ENCODE measurements around the gene ADAMTSL3. TPM values are rescaled to one million over a fixed set of nuclear protein-coding genes. Genes with fewer than 3 reads are reported as not detected.
A peak's percentile ranks its signal among the peaks of the same experiment; 100 is the strongest.
"Not testable (repeated sequence)": the region's sequence is repeated elsewhere in the genome, so short reads cannot be mapped to it uniquely, and the experiment has no call there.

ADAMTSL3 gene
- total RNA-seq, 1 donor from 2014 or later: 2.4 TPM

GRCh38 chr15:83747050-83747717 is 93.3 kb downstream of the ADAMTSL3 start:
- Mint-ChIP-seq H3K27me3 (ENCODE audit: low read depth, unreplicated experiment) (peaks cover 2% of the 10 kb centered on the region), H3K4me1 (ENCODE audit: low read depth, unreplicated experiment) (peaks cover 2% of the 10 kb centered on the region), H3K9me3 (ENCODE audit: unreplicated experiment) (peaks cover 2% of the 10 kb centered on the region), H3K36me3 (ENCODE audit: low read depth, unreplicated experiment) (peaks cover 2% of the 10 kb centered on the region), H3K4me3 (ENCODE audit: unreplicated experiment) (no peak overlapping the region), H3K27ac (ENCODE audit: unreplicated experiment) (no peak overlapping the region)
- Histone ChIP-seq H4K20me1 (ENCODE audit: insufficient read depth, low read length) (no peaks in the 10 kb centered on the region), H3K9me3 (ENCODE audit: insufficient read depth, low read depth, low read length) (no peaks in the 10 kb centered on the region), H2AFZ (ENCODE audit: low read depth, low read length) (no peak overlapping the region), H3K27ac (ENCODE audit: low read depth, low read length) (no peak overlapping the region), H3K79me2 (ENCODE audit: insufficient read depth, low read length) (no peaks in the 10 kb centered on the region), H3K4me2 (ENCODE audit: low read length) (no peak overlapping the region), H3K4me1 (ENCODE audit: insufficient read depth, low read length) (no peaks in the 10 kb centered on the region), H3K36me3 (ENCODE audit: insufficient read depth, low read length) (no peaks in the 10 kb centered on the region), H3K4me3 (ENCODE audit: insufficient read depth, low read depth, low read length) (no peak overlapping the region), H3K9ac (ENCODE audit: low read length) (no peak overlapping the region), H3K27me3 (ENCODE audit: insufficient read depth, low read length) (peaks cover 7% of the 10 kb centered on the region)
- no peak for TF ChIP-seq EZH2 (IDR thresholded peaks at IDR 0.05; ENCODE audit: insufficient read depth, low read length)
- no peak for TF ChIP-seq CTCF (IDR thresholded peaks at IDR 0.05; ENCODE audit: insufficient read depth, low read depth, low read length)
- DNase-seq (ENCODE audit: low read depth): peak; percentile 10
- no peak for FAIRE-seq

- TF ChIP-seq CTCF (IDR thresholded peaks at IDR 0.05; ENCODE audit: insufficient read depth, low read depth, low read length): no peak
- H3K36me3 ChIP-seq (ENCODE audit: insufficient read depth, low read length): no peaks in the 10 kb centered on the region
- Mint-ChIP-seq H3K36me3 (ENCODE audit: low read depth, unreplicated experiment) (peaks cover 2% of the 10 kb centered on the region), H3K4me3 (ENCODE audit: unreplicated experiment) (no peak overlapping the region), H3K9me3 (ENCODE audit: unreplicated experiment) (peaks cover 2% of the 10 kb centered on the region), H3K27ac (ENCODE audit: unreplicated experiment) (no peak overlapping the region), H3K4me1 (ENCODE audit: low read depth, unreplicated experiment) (peaks cover 2% of the 10 kb centered on the region), H3K27me3 (ENCODE audit: low read depth, unreplicated experiment) (peaks cover 2% of the 10 kb centered on the region)
- peaks cover 7% of the 10 kb centered on the region for H3K27me3 ChIP-seq (ENCODE audit: insufficient read depth, low read length)
- H3K27ac ChIP-seq (ENCODE audit: low read depth, low read length): no peak overlapping the region
- DNase-seq (ENCODE audit: low read depth): no peak
- no peak overlapping the region for H2AFZ ChIP-seq (ENCODE audit: low read depth, low read length)
- no peaks in the 10 kb centered on the region for H3K79me2 ChIP-seq (ENCODE audit: insufficient read depth, low read length)
- H4K20me1 ChIP-seq (ENCODE audit: insufficient read depth, low read length): no peaks in the 10 kb centered on the region
- H3K4me1 ChIP-seq (ENCODE audit: insufficient read depth, low read length): no peaks in the 10 kb centered on the region
- no peaks in the 10 kb centered on the region for H3K9me3 ChIP-seq (ENCODE audit: insufficient read depth, low read depth, low read length)
- no peak overlapping the region for H3K4me2 ChIP-seq (ENCODE audit: low read length)
- H3K9ac ChIP-seq (ENCODE audit: low read length): no peak overlapping the region
- H3K4me3 ChIP-seq (ENCODE audit: insufficient read depth, low read depth, low read length): no peak overlapping the region
- FAIRE-seq: no peak
Measured at GRCh38 chr15:83747718-83748110, 93.8 kb downstream of the ADAMTSL3 start.

GRCh38 chr15:83753872-83754493 is 100.1 kb downstream of the ADAMTSL3 start:
- Histone ChIP-seq H3K4me2 (ENCODE audit: low read length) (no peak overlapping the region), H2AFZ (ENCODE audit: low read depth, low read length) (no peak overlapping the region), H3K27ac (ENCODE audit: low read depth, low read length) (no peak overlapping the region), H3K27me3 (ENCODE audit: insufficient read depth, low read length) (peaks cover 5% of the 10 kb centered on the region), H4K20me1 (ENCODE audit: insufficient read depth, low read length) (no peaks in the 10 kb centered on the region), H3K36me3 (ENCODE audit: insufficient read depth, low read length) (no peaks in the 10 kb centered on the region), H3K79me2 (ENCODE audit: insufficient read depth, low read length) (no peaks in the 10 kb centered on the region), H3K4me1 (ENCODE audit: insufficient read depth, low read length) (no peaks in the 10 kb centered on the region), H3K9ac (ENCODE audit: low read length) (no peak overlapping the region), H3K4me3 (ENCODE audit: insufficient read depth, low read depth, low read length) (no peak overlapping the region), H3K9me3 (ENCODE audit: insufficient read depth, low read depth, low read length) (no peaks in the 10 kb centered on the region)
- TF ChIP-seq EZH2 (IDR thresholded peaks at IDR 0.05; ENCODE audit: insufficient read depth, low read length) (no peak), CTCF (IDR thresholded peaks at IDR 0.05; ENCODE audit: insufficient read depth, low read depth, low read length) (no peak)
- Mint-ChIP-seq H3K4me1 (ENCODE audit: low read depth, unreplicated experiment) (no peaks in the 10 kb centered on the region), H3K27ac (ENCODE audit: unreplicated experiment) (no peak overlapping the region), H3K27me3 (ENCODE audit: low read depth, unreplicated experiment) (no peaks in the 10 kb centered on the region), H3K9me3 (ENCODE audit: unreplicated experiment) (peaks cover 10% of the 10 kb centered on the region), H3K36me3 (ENCODE audit: low read depth, unreplicated experiment) (no peaks in the 10 kb centered on the region), H3K4me3 (ENCODE audit: unreplicated experiment) (no peak overlapping the region)
- FAIRE-seq (peak; percentile 41), DNase-seq (ENCODE audit: low read depth) (no peak)

- not testable (repeated sequence) for H3K36me3 Mint-ChIP-seq (ENCODE audit: low read depth, unreplicated experiment); H2AFZ ChIP-seq (ENCODE audit: low read depth, low read length); FAIRE-seq
Measured at GRCh38 chr15:83757291-83757690, 103.4 kb downstream of the ADAMTSL3 start.

More at GRCh38 chr15:83757291-83757690, 103.4 kb downstream of the ADAMTSL3 start:
- not testable (repeated sequence) for H3K9ac ChIP-seq (ENCODE audit: low read length); H3K79me2 ChIP-seq (ENCODE audit: insufficient read depth, low read length); H3K4me1 Mint-ChIP-seq (ENCODE audit: low read depth, unreplicated experiment); H3K4me2 ChIP-seq (ENCODE audit: low read length); H3K9me3 Mint-ChIP-seq (ENCODE audit: unreplicated experiment); DNase-seq (ENCODE audit: low read depth); H3K4me1 ChIP-seq (ENCODE audit: insufficient read depth, low read length); H3K4me3 ChIP-seq (ENCODE audit: insufficient read depth, low read depth, low read length); H3K27ac Mint-ChIP-seq (ENCODE audit: unreplicated experiment); H3K27me3 ChIP-seq (ENCODE audit: insufficient read depth, low read length); H4K20me1 ChIP-seq (ENCODE audit: insufficient read depth, low read length); H3K27me3 Mint-ChIP-seq (ENCODE audit: low read depth, unreplicated experiment); H3K27ac ChIP-seq (ENCODE audit: low read depth, low read length); H3K36me3 ChIP-seq (ENCODE audit: insufficient read depth, low read length); H3K4me3 Mint-ChIP-seq (ENCODE audit: unreplicated experiment); H3K9me3 ChIP-seq (ENCODE audit: insufficient read depth, low read depth, low read length)

All from astrocyte (in vitro differentiated cells and primary cell).